ENCODE results near the gene NF2. TPM values are rescaled to one million over a fixed set of nuclear protein-coding genes. Genes with fewer than 3 reads are reported as not detected.

The NF2 gene
- total RNA-seq, 1 donor from 2014 or later: 43.9 TPM

GRCh38 chr22:29630987-29631386, 27.6 kb downstream of the NF2 start:
- H3K9me3 ChIP-seq: no peaks in the 10 kb centered on the region
- ATAC-seq: peak; percentile 17
- H3K27ac ChIP-seq: no peak overlapping the region
- no peak overlapping the region for H3K4me3 ChIP-seq
- DNase-seq: no peak
- intact Hi-C loops (cut with DNase I): no loop called here
- no peak for TF ChIP-seq CTCF (IDR thresholded peaks at IDR 0.05)
- no peaks in the 10 kb centered on the region for H3K27me3 ChIP-seq
- H3K4me1 ChIP-seq: peaks cover 30% of the 10 kb centered on the region
- no peaks in the 10 kb centered on the region for H3K36me3 ChIP-seq

- no peak for ATAC-seq
- TF ChIP-seq CTCF (IDR thresholded peaks at IDR 0.05): no peak
- DNase-seq: no peak
- no peaks in the 10 kb centered on the region for H3K9me3 ChIP-seq
- intact Hi-C loops (cut with DNase I): no loop called here
- H3K4me3 ChIP-seq: no peak overlapping the region
- H3K27me3 ChIP-seq: no peaks in the 10 kb centered on the region
- no peaks in the 10 kb centered on the region for H3K36me3 ChIP-seq
- H3K27ac ChIP-seq: no peak overlapping the region
- H3K4me1 ChIP-seq: peaks cover 23% of the 10 kb centered on the region
Observed at GRCh38 chr22:29631725-29632124, 28.3 kb downstream of the NF2 start.

- H3K4me3 ChIP-seq: no peak overlapping the region
- H3K9me3 ChIP-seq: no peaks in the 10 kb centered on the region
- ATAC-seq: no peak
- no peaks in the 10 kb centered on the region for H3K27me3 ChIP-seq
- H3K4me1 ChIP-seq: peaks cover 19% of the 10 kb centered on the region
- peaks cover 9% of the 10 kb centered on the region for H3K36me3 ChIP-seq
- H3K27ac ChIP-seq: no peak overlapping the region
- intact Hi-C loops (cut with DNase I): no loop called here
- DNase-seq: no peak
- no peak for TF ChIP-seq CTCF (IDR thresholded peaks at IDR 0.05)
Observed at GRCh38 chr22:29632672-29633071, 29.2 kb downstream of the NF2 start.

GRCh38 chr22:29633514-29634312, 30.3 kb downstream of the NF2 start:
- peaks cover 18% of the 10 kb centered on the region for H3K36me3 ChIP-seq
- H3K4me1 ChIP-seq: peaks cover 19% of the 10 kb centered on the region
- no peak overlapping the region for H3K27ac ChIP-seq
- H3K27me3 ChIP-seq: no peaks in the 10 kb centered on the region
- no peak for TF ChIP-seq CTCF (IDR thresholded peaks at IDR 0.05)
- intact Hi-C loops (cut with DNase I): no loop called here
- no peak overlapping the region for H3K4me3 ChIP-seq
- no peak for DNase-seq
- ATAC-seq: no peak
- no peaks in the 10 kb centered on the region for H3K9me3 ChIP-seq

- Histone ChIP-seq H3K27ac (no peak overlapping the region), H3K27me3 (no peaks in the 10 kb centered on the region), H3K36me3 (peaks cover 26% of the 10 kb centered on the region), H3K4me3 (no peak overlapping the region), H3K9me3 (no peaks in the 10 kb centered on the region), H3K4me1 (peaks cover 19% of the 10 kb centered on the region)
- intact Hi-C loops (cut with DNase I): no loop called here
- no peak for TF ChIP-seq CTCF (IDR thresholded peaks at IDR 0.05)
- DNase-seq (no peak), ATAC-seq (no peak)
Observed at GRCh38 chr22:29634847-29635246, 31.4 kb downstream of the NF2 start.
